ENCODE data around the gene CEBPA.

The CEBPA gene

DNA sequence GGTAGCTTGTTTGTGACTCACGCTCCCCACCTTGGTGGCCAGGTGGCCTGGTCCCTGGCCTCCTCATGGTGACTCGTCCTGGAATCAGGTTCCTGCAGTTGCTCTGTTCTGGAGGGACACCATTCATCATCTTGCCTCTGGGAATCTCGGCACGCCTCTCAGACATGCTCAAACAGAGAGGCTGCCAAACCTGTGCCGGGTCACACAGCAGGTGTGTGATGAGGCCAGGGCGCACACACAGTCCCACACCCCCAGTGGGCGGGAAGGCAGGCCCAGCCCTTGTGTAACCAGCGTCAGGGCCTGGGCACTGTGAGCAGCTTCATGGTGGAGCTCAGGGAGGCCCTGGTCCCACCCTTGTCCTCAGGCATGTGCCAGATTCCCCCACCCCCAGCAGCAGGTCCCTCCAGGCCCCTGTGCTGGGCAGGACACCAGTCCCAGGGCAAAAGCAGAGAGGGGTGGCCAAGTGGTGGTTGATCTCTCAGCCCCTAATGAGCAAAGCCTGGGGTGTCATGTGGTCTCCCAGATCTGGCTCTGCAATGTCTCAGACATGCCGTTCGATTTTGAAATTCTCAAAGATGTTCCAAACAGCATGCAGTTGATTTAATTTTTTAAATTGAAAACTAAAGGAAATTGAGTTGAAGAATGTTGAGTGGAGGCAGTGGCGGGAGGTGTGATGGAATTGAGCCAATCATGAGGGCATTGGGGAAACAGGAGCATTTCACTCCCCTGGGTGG lies 12.1 kb downstream of the CEBPA start:
- in situ Hi-C loops (cut with MboI; ENCODE audit: low sequenced_read_pairs): no loop called here

GRCh38 chr19:33289261-33289660 lies 13.1 kb downstream of the CEBPA start:
- in situ Hi-C loops (cut with MboI; ENCODE audit: low sequenced_read_pairs): no loop called here

DNA sequence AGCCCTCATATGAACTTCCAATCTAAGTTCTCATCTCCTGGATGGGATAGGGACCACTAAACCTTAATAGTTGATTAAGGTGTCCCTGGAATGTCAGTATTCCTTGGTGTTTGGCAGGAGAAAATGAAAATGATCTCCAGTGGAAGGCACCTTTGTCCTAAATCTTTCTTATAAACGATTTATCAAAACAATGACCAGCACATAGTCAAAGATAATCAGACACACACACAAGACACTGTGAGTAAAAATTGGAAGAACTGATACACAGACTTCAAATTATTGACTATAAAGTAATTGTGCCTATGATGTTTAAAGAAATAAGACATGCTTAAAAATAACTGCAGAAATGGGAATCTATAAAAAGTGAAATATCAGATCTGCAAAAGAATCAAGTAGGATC lies 13.7 kb downstream of the CEBPA start:
- in situ Hi-C loops (cut with MboI; ENCODE audit: low sequenced_read_pairs): no loop called here

- in situ Hi-C loops (cut with MboI; ENCODE audit: low sequenced_read_pairs): no loop called here
These were observed 14.4 kb downstream of the CEBPA start for GRCh38 chr19:33287927-33288326.

- in situ Hi-C loops (cut with MboI; ENCODE audit: low sequenced_read_pairs): no loop called here
These were observed 14.9 kb downstream of the CEBPA start for GRCh38 chr19:33287438-33287837.

GRCh38 chr19:33286899-33287298 lies 15.4 kb downstream of the CEBPA start:
- in situ Hi-C loops (cut with MboI; ENCODE audit: low sequenced_read_pairs): no loop called here

DNA sequence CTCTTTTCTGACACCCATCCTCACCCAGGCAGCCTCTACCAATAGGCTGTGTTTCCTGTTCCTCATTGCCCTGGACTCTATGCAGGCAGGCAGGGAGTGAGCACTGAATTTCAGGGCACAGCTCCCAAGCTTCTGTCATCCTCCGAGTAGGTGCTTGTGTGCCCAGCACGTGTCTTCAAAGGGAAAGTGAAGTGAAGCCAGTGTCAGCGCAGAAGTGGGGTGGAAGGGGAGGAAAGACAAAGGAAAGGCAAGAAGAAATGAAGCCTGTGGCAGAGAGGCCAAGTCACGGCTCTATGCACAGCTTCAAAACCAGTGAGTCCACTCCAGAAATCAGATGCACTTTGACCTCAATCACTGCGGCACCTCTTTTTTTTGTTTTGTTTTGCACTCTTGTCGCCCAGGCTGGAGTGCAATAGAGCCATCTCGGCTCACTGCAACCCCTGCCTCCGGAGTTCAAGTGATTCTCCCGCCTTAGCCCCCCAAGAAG lies 16.9 kb downstream of the CEBPA start:
- in situ Hi-C loops (cut with MboI; ENCODE audit: low sequenced_read_pairs): no loop called here

DNA sequence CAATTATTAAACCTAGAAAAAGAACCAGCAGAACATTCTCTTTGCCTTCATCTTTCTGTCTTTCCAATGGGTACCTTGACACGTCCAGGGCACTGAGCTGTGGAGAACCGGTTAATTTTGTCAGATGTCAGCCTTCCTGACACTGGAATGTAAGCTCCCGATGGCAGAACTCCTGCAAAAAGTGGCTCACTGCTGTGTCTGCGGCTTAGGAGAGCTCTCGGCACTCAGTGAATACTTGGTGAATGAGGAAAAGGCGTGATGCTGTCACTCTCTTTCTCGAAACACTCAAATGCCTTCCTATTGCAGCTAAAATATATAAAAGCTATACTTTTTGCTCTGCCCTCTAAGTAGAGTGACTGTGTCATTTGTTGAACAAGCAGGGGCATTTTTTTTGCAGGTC lies 17.6 kb downstream of the CEBPA start:
- in situ Hi-C loops (cut with MboI; ENCODE audit: low sequenced_read_pairs): no loop called here

DNA sequence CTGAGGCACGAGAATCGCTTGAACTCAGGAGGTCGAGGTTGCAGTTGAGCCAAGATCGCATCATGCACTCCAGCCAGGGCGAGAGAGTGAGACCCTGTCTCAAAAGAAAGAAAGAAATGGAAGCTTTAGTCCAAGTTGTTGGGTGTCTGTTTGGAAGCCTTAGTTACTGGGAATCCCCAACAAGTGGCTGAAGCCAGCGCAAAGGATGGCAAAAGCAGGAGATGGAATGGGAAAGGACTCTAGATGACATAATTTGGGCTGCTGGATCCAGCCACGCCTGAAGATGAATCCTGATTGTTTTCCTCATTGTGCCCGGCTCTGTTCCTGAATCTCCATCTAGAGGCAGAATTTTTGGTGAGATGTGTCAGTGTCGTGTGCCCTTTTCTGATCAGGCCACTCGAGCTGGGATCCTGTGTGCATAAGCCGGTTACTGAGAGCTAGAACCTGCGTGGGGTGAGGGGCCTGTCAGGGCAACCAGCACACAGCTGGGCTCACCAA lies 18.1 kb downstream of the CEBPA start:
- in situ Hi-C loops (cut with MboI; ENCODE audit: low sequenced_read_pairs): no loop called here

DNA sequence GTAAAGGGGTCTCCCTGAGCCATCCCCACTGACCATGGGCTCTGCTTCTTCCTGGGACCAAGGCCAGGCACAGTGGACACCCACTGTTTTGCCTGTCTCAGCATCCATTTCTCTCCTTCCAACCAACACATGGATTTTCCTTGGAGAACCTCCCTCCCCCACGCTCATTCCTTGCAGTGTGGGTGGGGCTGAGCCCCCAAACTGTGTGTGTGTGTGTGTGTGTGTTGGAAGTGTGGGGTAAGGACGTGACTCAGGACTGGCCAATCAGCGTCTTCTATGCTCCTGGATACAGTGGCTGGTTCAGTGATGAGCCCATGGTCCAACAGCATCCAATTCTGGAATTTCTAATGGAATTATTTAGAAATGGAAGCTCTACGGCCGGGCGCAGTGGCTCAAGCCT lies 18.7 kb downstream of the CEBPA start:
- in situ Hi-C loops (cut with MboI; ENCODE audit: low sequenced_read_pairs): no loop called here

DNA sequence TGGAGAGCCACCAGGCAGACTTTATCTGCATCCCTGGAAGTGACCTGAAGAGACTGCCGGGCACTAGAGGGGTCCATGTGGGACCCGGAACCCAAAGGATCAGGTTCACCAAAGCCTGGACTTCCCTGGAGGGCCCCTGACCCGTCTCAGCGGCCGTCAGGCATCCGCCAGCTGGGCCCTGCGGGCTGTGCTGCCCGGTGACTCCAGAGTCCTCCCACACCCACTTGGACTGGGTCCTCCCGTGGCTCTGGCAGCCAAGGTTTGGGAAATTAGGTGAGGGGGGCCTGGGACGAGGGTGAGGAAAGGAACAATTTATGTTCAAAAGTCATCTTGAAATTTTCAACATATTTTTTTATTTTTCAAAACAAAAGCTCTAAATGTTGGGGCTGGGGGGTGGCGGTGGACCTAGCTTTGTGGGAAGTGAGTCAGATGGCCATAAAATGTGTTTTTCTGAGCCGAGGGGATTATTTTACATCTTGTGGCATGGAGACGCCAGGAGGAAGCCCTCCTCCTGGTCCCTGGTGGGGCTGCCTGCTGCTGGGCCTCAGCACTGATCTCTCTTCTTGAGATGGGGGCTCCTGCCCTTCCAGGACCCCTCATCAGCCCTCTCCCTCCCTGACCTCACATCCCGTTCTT lies 20.2 kb downstream of the CEBPA start:
- in situ Hi-C loops (cut with MboI; ENCODE audit: low sequenced_read_pairs): no loop called here

DNA sequence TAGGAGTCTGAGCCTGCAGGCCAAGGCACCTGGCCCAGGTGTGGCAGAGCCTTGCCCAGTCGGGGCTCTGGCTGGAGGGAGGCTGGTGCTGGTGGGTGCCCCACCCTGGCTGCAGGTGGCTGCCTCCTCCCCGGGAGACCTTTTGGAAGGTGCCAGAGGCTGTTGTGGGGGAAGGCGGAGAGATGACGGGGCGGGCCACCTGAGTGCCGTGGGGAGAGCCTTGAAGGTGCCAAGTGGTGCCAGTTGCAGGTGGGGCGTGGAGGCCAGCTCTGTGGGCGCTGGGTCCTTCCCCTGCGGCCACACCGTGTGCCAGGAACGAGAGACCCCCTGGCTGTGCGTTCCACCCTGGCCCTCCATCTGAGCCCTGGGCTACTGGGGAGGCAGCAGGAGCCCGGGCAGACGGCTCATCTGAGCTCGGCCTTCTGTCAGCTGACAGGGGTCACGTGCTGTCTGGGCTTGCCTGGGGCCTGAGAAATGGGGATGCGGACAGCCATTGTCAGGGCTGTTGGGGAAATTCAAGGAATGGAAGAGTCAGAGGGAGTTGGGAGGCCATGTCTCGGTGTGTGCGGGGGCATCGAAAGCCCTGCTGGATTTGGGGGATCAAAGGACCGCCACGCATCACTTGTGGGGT lies 20.9 kb downstream of the CEBPA start:
- in situ Hi-C loops (cut with MboI; ENCODE audit: low sequenced_read_pairs): no loop called here

GRCh38 chr19:33280351-33280921 lies 21.9 kb downstream of the CEBPA start:
- in situ Hi-C loops (cut with MboI; ENCODE audit: low sequenced_read_pairs): no loop called here

- in situ Hi-C loops (cut with MboI; ENCODE audit: low sequenced_read_pairs): no loop called here
These were observed 22.6 kb downstream of the CEBPA start for GRCh38 chr19:33279430-33280350.

- in situ Hi-C loops (cut with MboI; ENCODE audit: low sequenced_read_pairs): no loop called here
These were observed 23.7 kb downstream of the CEBPA start for GRCh38 chr19:33278403-33279269.

DNA sequence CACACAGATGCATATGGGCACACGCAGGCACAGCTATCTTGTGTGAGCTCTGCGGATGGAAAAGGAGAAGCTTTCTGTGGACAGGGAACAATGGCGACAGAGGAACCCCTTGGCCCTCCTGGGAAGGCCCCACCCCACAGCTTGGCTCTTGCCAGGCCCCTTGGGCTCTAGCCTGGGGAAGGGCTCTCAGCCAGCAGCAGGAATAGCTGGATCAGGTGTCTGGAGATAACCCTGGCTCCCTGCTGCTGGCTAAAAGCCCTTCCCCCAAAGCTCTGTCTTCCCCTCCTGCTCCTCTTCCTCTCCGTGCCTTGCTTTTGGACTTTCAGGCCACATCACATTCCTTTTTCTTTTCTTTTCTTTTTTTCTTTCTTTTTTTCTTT lies 24.3 kb downstream of the CEBPA start:
- in situ Hi-C loops (cut with MboI; ENCODE audit: low sequenced_read_pairs): no loop called here

DNA sequence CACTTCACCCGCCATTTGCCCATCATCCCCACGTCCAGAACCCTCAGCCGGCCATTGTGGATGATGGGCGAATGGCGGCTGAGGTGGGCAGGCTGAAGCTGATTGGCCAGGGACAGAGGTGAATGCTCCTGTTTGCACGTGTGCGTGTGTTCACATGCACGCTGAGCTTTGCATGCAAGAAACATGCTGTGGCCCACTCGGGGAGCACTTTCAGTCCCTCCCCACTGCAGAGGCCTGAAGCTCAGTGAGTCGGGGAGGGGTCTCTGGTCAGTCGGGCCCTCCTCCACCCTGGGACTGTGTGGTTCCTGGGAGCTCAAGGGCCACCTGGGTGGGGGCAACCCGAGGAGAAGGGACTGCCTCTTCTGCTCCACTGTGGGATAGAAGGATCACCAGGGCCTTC lies 24.9 kb downstream of the CEBPA start:
- in situ Hi-C loops (cut with MboI; ENCODE audit: low sequenced_read_pairs): no loop called here

GRCh38 chr19:33275933-33276619 lies 26.3 kb downstream of the CEBPA start:
- in situ Hi-C loops (cut with MboI; ENCODE audit: low sequenced_read_pairs): no loop called here

DNA sequence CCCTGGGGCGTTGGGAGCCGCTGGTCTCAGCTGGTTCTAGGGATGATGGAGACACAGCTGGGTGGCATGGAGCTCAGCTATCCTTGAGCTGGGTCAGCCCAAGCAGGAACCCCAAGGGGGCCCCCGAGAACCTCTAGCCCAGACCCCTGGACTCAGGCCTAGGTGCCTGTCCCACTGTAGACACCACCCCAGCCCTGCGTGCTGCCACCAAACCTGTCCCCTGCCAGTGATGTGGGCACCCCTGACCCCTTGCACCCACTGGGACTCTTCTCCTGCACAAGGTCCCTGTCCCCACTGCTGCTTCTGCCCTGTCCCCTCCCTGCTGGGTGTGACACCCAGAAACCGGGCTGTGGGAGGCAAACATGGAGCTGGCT lies 26.8 kb downstream of the CEBPA start:
- in situ Hi-C loops (cut with MboI; ENCODE audit: low sequenced_read_pairs): no loop called here

Data from HL-60/S4 treated with retinoic acid at 250 ng/mL for 4 days and 3 days (cell line).